TTC549 (cell line): ENCODE data around the gene CNTN4.

ENCODE experiments used
- FAIRE-seq: peaks from 2 replicates; lab custom pipeline; 2012; peaks lifted over from hg19 to GRCh38; lab: Jason Lieb, UNC

The CNTN4 gene

GRCh38 chr3:2153053-2153452 lies 54.4 kb downstream of the CNTN4 start:
- no peak for FAIRE-seq

- FAIRE-seq, result no peak
Measured at GRCh38 chr3:2153547-2153946, 54.9 kb downstream of the CNTN4 start.

GRCh38 chr3:2154621-2155020 lies 56.0 kb downstream of the CNTN4 start:
- FAIRE-seq, result no peak

GRCh38 chr3:2156244-2156847 lies 57.7 kb downstream of the CNTN4 start:
- no peak for FAIRE-seq

- no peak for FAIRE-seq
Measured at GRCh38 chr3:2158828-2159227, 60.2 kb downstream of the CNTN4 start.

GRCh38 chr3:2166552-2166951 lies 67.9 kb downstream of the CNTN4 start:
- FAIRE-seq, result no peak

GRCh38 chr3:2172561-2173171 lies 74.0 kb downstream of the CNTN4 start:
- no peak for FAIRE-seq

GRCh38 chr3:2180634-2181033 lies 82.0 kb downstream of the CNTN4 start:
- FAIRE-seq, result no peak

- no peak for FAIRE-seq
Measured at GRCh38 chr3:2198776-2199279, 100.2 kb downstream of the CNTN4 start.

- FAIRE-seq, result no peak
Measured at GRCh38 chr3:2204054-2204453, 105.4 kb downstream of the CNTN4 start.

GRCh38 chr3:2205692-2206091 lies 107.0 kb downstream of the CNTN4 start:
- FAIRE-seq, result no peak

GRCh38 chr3:2206536-2206935 lies 107.9 kb downstream of the CNTN4 start:
- no peak for FAIRE-seq

- no peak for FAIRE-seq
Measured at GRCh38 chr3:2211568-2211967, 112.9 kb downstream of the CNTN4 start.

GRCh38 chr3:2212206-2212605 lies 113.5 kb downstream of the CNTN4 start:
- no peak for FAIRE-seq

- no peak for FAIRE-seq
Measured at GRCh38 chr3:2218375-2218774, 119.7 kb downstream of the CNTN4 start.

GRCh38 chr3:2218816-2219215 lies 120.2 kb downstream of the CNTN4 start:
- FAIRE-seq, result no peak

GRCh38 chr3:2236203-2236602 lies 137.5 kb downstream of the CNTN4 start:
- no peak for FAIRE-seq

- FAIRE-seq, result no peak
Measured at GRCh38 chr3:2244137-2244536, 145.5 kb downstream of the CNTN4 start.

- no peak for FAIRE-seq
Measured at GRCh38 chr3:2246873-2247648, 148.4 kb downstream of the CNTN4 start.

GRCh38 chr3:2247831-2248230 lies 149.2 kb downstream of the CNTN4 start:
- no peak for FAIRE-seq

- FAIRE-seq, result no peak
Measured at GRCh38 chr3:2250783-2251182, 152.1 kb downstream of the CNTN4 start.

GRCh38 chr3:2261747-2262146 lies 163.1 kb downstream of the CNTN4 start:
- FAIRE-seq, result no peak

GRCh38 chr3:2262204-2262603 lies 163.5 kb downstream of the CNTN4 start:
- FAIRE-seq, result no peak
